B cell (primary cell): ENCODE results near the gene FBXW5. TPM values are rescaled to one million over a fixed set of nuclear protein-coding genes. Genes with fewer than 3 reads are reported as not detected.

Source experiments
- ATAC-seq: fragments of 200-7000 bp; cut with Tn5 transposase; one replicate; pipeline ENCODE4 v1.10.0; 2021; ENCODE audit warnings: low read depth, mild to moderate bottlenecking, moderate number of reproducible peaks, moderate library complexity
- CTCF ChIA-PET: fragments of 350-600 bp; sonication (Branson Sonifier 250); formaldehyde crosslinking; loops from one replicate; lab custom pipeline; 2021; ENCODE audit warnings: antibody characterized with exemption, inconsistent platforms; lab: Charles Lee
- POLR2A ChIA-PET: fragments of 350-600 bp; sonication (Branson Sonifier 250); formaldehyde crosslinking; loops from one replicate; lab custom pipeline; 2021; ENCODE audit warnings: antibody characterized with exemption; lab: Charles Lee
- DNase-seq: peaks from one replicate; pipeline ENCODE4 v3.0.0; 2013
- H2AFZ ChIP-seq: 2 replicates; pipeline ENCODE4 v1.6.1; 2012; ENCODE audit warnings: mild to moderate bottlenecking, low read depth, low read length; ENCODE audit not compliant: insufficient read depth, poor library complexity, severe bottlenecking
- H3K27ac ChIP-seq, 2 donors: 1 replicate in 1 of 2; 2 replicates in 1 of 2; pipeline ENCODE4 v1.5.1; 2012 to 2013; ENCODE audit warnings: low read length in 2 of 2, mild to moderate bottlenecking in 2 of 2, moderate library complexity in 1 of 2
- H3K27me3 ChIP-seq, 4 experiments: fragments of 200-600 bp in 1 of 4; sonication (generic) in 1 of 4; replicated peaks in 1 of 4; 1 replicate in 2 of 4; 2 replicates in 2 of 4; pipeline versions ENCODE4 v1.6.1 to v1.7.0; 2013 to 2016; ENCODE audit warnings: low read length in 3 of 4, mild to moderate bottlenecking in 2 of 4, mixed read lengths in 1 of 4, moderate library complexity in 1 of 4; ENCODE audit not compliant: insufficient read depth in 4 of 4, control insufficient read depth in 3 of 4; ENCODE audit errors: control extremely low read depth in 1 of 4
- H3K36me3 ChIP-seq, 2 experiments: replicated peaks in 1 of 2; 1 replicate in 1 of 2; 2 replicates in 1 of 2; pipeline versions ENCODE4 v1.6.1 to v1.7.1; 2013; ENCODE audit warnings: low read length in 1 of 2; ENCODE audit not compliant: insufficient read depth in 2 of 2, control insufficient read depth in 1 of 2; ENCODE audit errors: control extremely low read depth in 1 of 2, extremely low read depth in 1 of 2
- H3K4me1 ChIP-seq, 2 donors: fragments of 200-600 bp in 1 of 2; sonication (generic) in 1 of 2; 1 replicate in 1 of 2; 2 replicates in 1 of 2; pipeline versions ENCODE4 v1.5.1 to v1.6.1; 2013 to 2017; ENCODE audit warnings: low read length in 2 of 2; ENCODE audit not compliant: control insufficient read depth in 2 of 2, insufficient read depth in 2 of 2
- H3K4me2 ChIP-seq: replicated peaks from 2 replicates; pipeline ENCODE3; 2012; ENCODE audit warnings: mild to moderate bottlenecking, low read depth, low read length; ENCODE audit not compliant: poor library complexity, severe bottlenecking
- H3K4me3 ChIP-seq, 5 experiments: fragments of 200-600 bp in 1 of 5; sonication (generic) in 1 of 5; 1 replicate in 3 of 5; 2 replicates in 2 of 5; pipeline versions ENCODE4 v1.5.1 to v1.7.0; 2011 to 2016; ENCODE audit warnings: low read length in 4 of 5, mild to moderate bottlenecking in 4 of 5, low read depth in 2 of 5, control low read depth in 1 of 5, moderate library complexity in 1 of 5; ENCODE audit not compliant: insufficient read depth in 1 of 5; ENCODE audit errors: control extremely low read depth in 1 of 5, extremely low read depth in 1 of 5
- H3K79me2 ChIP-seq: fragments of 200-600 bp; sonication (generic); one replicate; pipeline ENCODE4 v1.6.0; 2016; ENCODE audit warnings: low read length; ENCODE audit not compliant: control insufficient read depth, insufficient read depth
- H3K9ac ChIP-seq: fragments of 200-600 bp; sonication (generic); 2 replicates; pipeline ENCODE4 v1.6.1; 2017; ENCODE audit warnings: mild to moderate bottlenecking, low read length, moderate library complexity
- H3K9me3 ChIP-seq, 3 donors: one replicate each; pipeline versions ENCODE4 v1.6.1 to v1.7.1; 2013; ENCODE audit warnings: low read length in 2 of 3; ENCODE audit not compliant: control insufficient read depth in 2 of 3, insufficient read depth in 1 of 3; ENCODE audit errors: control extremely low read depth in 1 of 3
- H4K20me1 ChIP-seq: 2 replicates; pipeline ENCODE4 v1.6.0; 2012; ENCODE audit warnings: mild to moderate bottlenecking, low read length; ENCODE audit not compliant: insufficient read depth, control insufficient read depth, poor library complexity, severe bottlenecking
- H3K27ac Mint-ChIP-seq: one replicate; pipeline ENCODE4 v1.8.0; 2021; ENCODE audit warnings: mixed read lengths
- H3K27me3 Mint-ChIP-seq: one replicate; pipeline ENCODE4 v1.8.0; 2021; ENCODE audit warnings: mixed read lengths
- H3K4me1 Mint-ChIP-seq: one replicate; pipeline ENCODE4 v1.8.0; 2021; ENCODE audit warnings: mixed read lengths
- H3K4me3 Mint-ChIP-seq: one replicate; pipeline ENCODE4 v1.8.0; 2021; ENCODE audit warnings: mixed read lengths
- H3K9me3 Mint-ChIP-seq: one replicate; pipeline ENCODE4 v1.8.0; 2022; ENCODE audit warnings: mixed read lengths; ENCODE audit not compliant: insufficient read depth
- EZH2 ChIP-seq: IDR thresholded peaks from 2 replicates; pipeline ENCODE4 v1.6.1; 2012; ENCODE audit warnings: borderline replicate concordance, low read depth, mild to moderate bottlenecking, moderate library complexity, low read length; ENCODE audit not compliant: insufficient read depth, poor library complexity, severe bottlenecking
- WGBS: methylation state at CpG from one replicate; pipeline ENCODE4 v1.1.5; 2013; ENCODE audit warnings: missing lambda C conversion rate; ENCODE audit not compliant: insufficient coverage; 5-methylcytosine and 5-hydroxymethylcytosine counted together
- intact Hi-C: fragments of 100-400 bp; cut with micrococcal nuclease; formaldehyde crosslinking; loops from one replicate; pipeline ENCODE4 v1.10.0; 2022
- polyA plus RNA-seq: library from polyadenylated mRNA; depleted of rRNA; stranded (reverse); fragments of >200 nt; gene quantifications from 2 replicates; pipeline ENCODE4 v1.2.3, GENCODE V29; 2012
- total RNA-seq, 2 donors: library from RNA; stranded (reverse); fragments of 120-200 nt in 1 of 2; gene quantifications; 1 replicate in 1 of 2; 2 replicates in 1 of 2; pipeline versions ENCODE4 v1.2.3 to v1.2.4, GENCODE V29; 2013 to 2022
- TF ChIP-seq, protein P1 (sequence below): fragments of 200-600 bp; IDR thresholded peaks from one replicate; pipeline ENCODE4 v1.8.0; 2022; ENCODE audit warnings: antibody characterized with exemption, mild to moderate bottlenecking

FBXW5 gene
- total and polyA plus RNA-seq, 2 donors (not counting 1 experiment from before 2014, with no cell fraction given) = 99.6 to 195 TPM

DNA sequence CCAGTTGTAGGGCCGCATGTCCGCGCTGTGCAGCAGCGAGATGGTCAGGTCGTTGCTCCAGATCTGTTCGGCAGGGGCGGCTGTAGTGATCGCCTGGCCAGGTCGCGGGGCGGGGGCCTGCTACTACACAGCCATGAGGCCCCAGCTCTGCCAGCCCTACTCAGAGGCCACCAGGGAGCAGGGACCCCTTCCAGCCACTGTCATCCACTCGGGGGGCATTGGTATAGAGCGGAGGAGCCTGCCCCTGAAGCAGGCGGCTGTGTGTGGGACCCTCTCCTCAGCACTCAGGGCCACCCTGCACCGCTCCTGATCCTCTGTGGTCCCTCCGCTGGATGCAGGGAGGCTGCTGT is 1.7 kb downstream of the FBXW5 start:
- H3K4me3 ChIP-seq = no peak overlapping the region
- no peaks in the 10 kb centered on the region for H3K9me3 ChIP-seq
- peak overlapping the region; percentile 81 for H3K4me2 ChIP-seq
- no peak overlapping the region for H3K27ac ChIP-seq
- ATAC-seq = no peak
- TF ChIP-seq, protein P1, sequence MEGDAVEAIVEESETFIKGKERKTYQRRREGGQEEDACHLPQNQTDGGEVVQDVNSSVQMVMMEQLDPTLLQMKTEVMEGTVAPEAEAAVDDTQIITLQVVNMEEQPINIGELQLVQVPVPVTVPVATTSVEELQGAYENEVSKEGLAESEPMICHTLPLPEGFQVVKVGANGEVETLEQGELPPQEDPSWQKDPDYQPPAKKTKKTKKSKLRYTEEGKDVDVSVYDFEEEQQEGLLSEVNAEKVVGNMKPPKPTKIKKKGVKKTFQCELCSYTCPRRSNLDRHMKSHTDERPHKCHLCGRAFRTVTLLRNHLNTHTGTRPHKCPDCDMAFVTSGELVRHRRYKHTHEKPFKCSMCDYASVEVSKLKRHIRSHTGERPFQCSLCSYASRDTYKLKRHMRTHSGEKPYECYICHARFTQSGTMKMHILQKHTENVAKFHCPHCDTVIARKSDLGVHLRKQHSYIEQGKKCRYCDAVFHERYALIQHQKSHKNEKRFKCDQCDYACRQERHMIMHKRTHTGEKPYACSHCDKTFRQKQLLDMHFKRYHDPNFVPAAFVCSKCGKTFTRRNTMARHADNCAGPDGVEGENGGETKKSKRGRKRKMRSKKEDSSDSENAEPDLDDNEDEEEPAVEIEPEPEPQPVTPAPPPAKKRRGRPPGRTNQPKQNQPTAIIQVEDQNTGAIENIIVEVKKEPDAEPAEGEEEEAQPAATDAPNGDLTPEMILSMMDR = no peak
- no peak for TF ChIP-seq EZH2
- H3K79me2 ChIP-seq = peaks cover 22% of the 10 kb centered on the region
- Mint-ChIP-seq H3K4me3 (peak overlapping the region; percentile 61), H3K9me3 (no peaks in the 10 kb centered on the region), H3K27me3 (no peaks in the 10 kb centered on the region), H3K27ac (peak overlapping the region; percentile 50), H3K4me1 (peaks cover 7% of the 10 kb centered on the region)
- DNase-seq = no peak
- no peaks in the 10 kb centered on the region for H3K27me3 ChIP-seq
- peaks cover 2 to 36% of the 10 kb centered on the region in 2 experiments for H3K36me3 ChIP-seq
- intact Hi-C loops = no loop called here
- no peak overlapping the region for H3K9ac ChIP-seq
- POLR2A ChIA-PET = interaction anchor here (0.7 kb wide), 1 partner anchor 57 kb away, joined by 6 read pairs; the partner anchor contains the start of gene TRAF2
- no peak overlapping the region for H2AFZ ChIP-seq
- peaks cover 6 to 21% of the 10 kb centered on the region in 2 donors for H3K4me1 ChIP-seq
- peaks cover 51% of the 10 kb centered on the region for H4K20me1 ChIP-seq
- 97% methylated on average over 15 of the region's 16 CpGs for WGBS
- CTCF ChIA-PET = no interaction called here

DNA sequence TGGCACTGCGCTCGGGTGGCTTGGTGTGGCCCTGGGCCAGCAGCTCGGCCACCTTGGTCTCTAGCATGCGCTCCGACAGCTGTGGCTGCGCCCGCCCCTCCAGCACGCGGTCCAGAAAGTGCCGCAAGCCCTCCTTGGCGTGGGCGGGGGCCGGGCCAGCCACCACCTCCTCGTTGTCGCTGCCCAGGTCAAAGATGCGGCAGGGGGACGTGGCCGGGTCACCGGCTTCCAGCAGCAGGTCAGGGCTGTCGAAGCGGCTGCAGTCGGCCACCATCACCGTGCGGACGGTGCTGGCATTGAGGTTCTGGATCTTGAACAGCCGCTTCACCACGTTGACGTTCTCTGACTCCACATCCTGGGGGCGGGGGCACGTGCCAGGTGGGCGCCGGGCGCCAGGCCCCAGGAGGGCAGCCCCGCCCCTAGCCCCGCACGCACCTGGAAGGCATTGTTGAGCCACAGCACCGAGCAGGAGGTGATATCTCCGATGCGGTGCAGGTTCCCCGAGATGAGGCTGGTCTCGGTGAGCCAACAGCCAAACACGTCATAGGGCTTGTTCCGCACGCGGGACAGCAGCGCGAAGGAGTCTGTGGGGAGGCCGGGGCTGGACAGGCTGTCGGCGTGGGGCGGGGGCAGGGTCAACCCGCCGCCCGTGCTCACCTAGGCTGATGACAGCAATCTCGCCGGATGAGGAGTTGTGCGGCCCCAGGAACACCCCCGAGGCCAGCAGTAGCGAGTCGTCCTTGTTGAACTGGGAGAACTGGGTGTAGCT is 2.2 kb downstream of the FBXW5 start:
- no peak for TF ChIP-seq EZH2
- TF ChIP-seq, protein P1 = no peak
- peaks cover 56% of the 10 kb centered on the region for H4K20me1 ChIP-seq
- WGBS = 97% methylated on average over 60 of the region's 60 CpGs
- peaks cover 22% of the 10 kb centered on the region for H3K79me2 ChIP-seq
- Mint-ChIP-seq H3K27me3 (no peaks in the 10 kb centered on the region), H3K27ac (peak overlapping the region; percentile 50), H3K9me3 (no peaks in the 10 kb centered on the region), H3K4me1 (peaks cover 7% of the 10 kb centered on the region), H3K4me3 (peak overlapping the region; percentile 61)
- H3K27me3 ChIP-seq = no peaks in the 10 kb centered on the region
- H3K36me3 ChIP-seq = peaks cover 2 to 36% of the 10 kb centered on the region in 2 experiments
- peaks cover 6 to 18% of the 10 kb centered on the region in 2 donors for H3K4me1 ChIP-seq
- ATAC-seq (no peak), DNase-seq (no peak)
- no peaks in the 10 kb centered on the region for H3K9me3 ChIP-seq
- CTCF ChIA-PET = no interaction called here
- no peak overlapping the region for H2AFZ ChIP-seq
- H3K9ac ChIP-seq = no peak overlapping the region
- H3K4me2 ChIP-seq = no peak overlapping the region
- no peak overlapping the region for H3K4me3 ChIP-seq
- POLR2A ChIA-PET = no interaction called here
- no peak overlapping the region for H3K27ac ChIP-seq
- intact Hi-C loops = no loop called here
